Measurements from ENCODE around the gene RIPK3. TPM values are rescaled to one million over a fixed set of nuclear protein-coding genes. Genes with fewer than 3 reads are reported as not detected.

Gene RIPK3
- total RNA-seq, 2 experiments from 2014 or later = 26.9 to 28.6 TPM

GRCh38 chr14:24340606-24341005 is 815 bp upstream of the RIPK3 start:
- peaks cover 20% of the 10 kb centered on the region for H3K4me1 Mint-ChIP-seq (ENCODE audit: low read depth)
- POLR2A ChIA-PET = interaction anchor here (1.9 to 13.7 kb wide), 2 partner anchors 90 to 127 kb away, joined by 6 to 185 read pairs; partner anchors contain the start of genes CBLN3, CHMP4A and KHNYN
- peaks cover 24% of the 10 kb centered on the region for H3K27me3 Mint-ChIP-seq (ENCODE audit: low read depth)
- no peaks in the 10 kb centered on the region for H3K9me3 Mint-ChIP-seq (ENCODE audit: insufficient read depth)
- H3K36me3 Mint-ChIP-seq (ENCODE audit: low read depth) = peaks cover 30% of the 10 kb centered on the region
- DNase-seq (no peak), ATAC-seq (no peak)
- no peak overlapping the region for H3K4me3 Mint-ChIP-seq
- CTCF ChIA-PET = interaction anchor here (0.9 to 12.7 kb wide), 4 partner anchors 8 to 89 kb away, joined by 4 to 709 read pairs (median 20); partner anchors contain the start of genes CBLN3, CIDEB and KHNYN
- H3K27ac Mint-ChIP-seq = no peak overlapping the region

- Mint-ChIP-seq H3K9me3 (ENCODE audit: insufficient read depth) (no peaks in the 10 kb centered on the region), H3K27ac (no peak overlapping the region), H3K36me3 (ENCODE audit: low read depth) (peaks cover 34% of the 10 kb centered on the region), H3K27me3 (ENCODE audit: low read depth) (peaks cover 24% of the 10 kb centered on the region), H3K4me3 (peak overlapping the region; percentile 90), H3K4me1 (ENCODE audit: low read depth) (peaks cover 29% of the 10 kb centered on the region)
- CTCF ChIA-PET = interaction anchor here (1.2 to 12.7 kb wide), 4 partner anchors 11 to 91 kb away, joined by 4 to 709 read pairs (median 6); partner anchors contain the start of genes CBLN3, CIDEB and KHNYN
- ATAC-seq = no peak
- POLR2A ChIA-PET = interaction anchor here (1.8 to 13.7 kb wide), 2 partner anchors 92 to 103 kb away, joined by 6 to 185 read pairs; partner anchors contain the start of genes CBLN3, KHNYN and SDR39U1
- DNase-seq = no peak
Observed at GRCh38 chr14:24338843-24339242, 948 bp downstream of the RIPK3 start.

GRCh38 chr14:24337824-24338175 is 2.0 kb downstream of the RIPK3 start:
- Mint-ChIP-seq H3K27ac (no peak overlapping the region), H3K27me3 (ENCODE audit: low read depth) (peaks cover 24% of the 10 kb centered on the region), H3K36me3 (ENCODE audit: low read depth) (peaks cover 34% of the 10 kb centered on the region), H3K4me3 (peak overlapping the region; percentile 90), H3K4me1 (ENCODE audit: low read depth) (peaks cover 39% of the 10 kb centered on the region), H3K9me3 (ENCODE audit: insufficient read depth) (no peaks in the 10 kb centered on the region)
- ChIA-PET POLR2A (interaction anchor here (1.8 to 13.7 kb wide), 2 partner anchors 93 to 104 kb away, joined by 6 to 185 read pairs; partner anchors contain the start of genes CBLN3, KHNYN and SDR39U1), CTCF (interaction anchor here (1.0 to 12.7 kb wide), 4 partner anchors 9 to 92 kb away, joined by 3 to 709 read pairs (median 7); partner anchors contain the start of genes CBLN3, CIDEB and KHNYN)
- ATAC-seq (no peak), DNase-seq (no peak)

GRCh38 chr14:24337144-24337823 is 2.5 kb downstream of the RIPK3 start:
- no peak for DNase-seq
- Mint-ChIP-seq H3K27ac (no peak overlapping the region), H3K4me3 (no peak overlapping the region), H3K4me1 (ENCODE audit: low read depth) (peaks cover 43% of the 10 kb centered on the region), H3K27me3 (ENCODE audit: low read depth) (peaks cover 25% of the 10 kb centered on the region), H3K36me3 (ENCODE audit: low read depth) (peaks cover 34% of the 10 kb centered on the region), H3K9me3 (ENCODE audit: insufficient read depth) (no peaks in the 10 kb centered on the region)
- ChIA-PET CTCF (interaction anchor here (1.0 to 12.7 kb wide), 5 partner anchors 8 to 92 kb away, joined by 3 to 709 read pairs (median 4); partner anchors contain the start of genes CBLN3, CIDEB and KHNYN), POLR2A (interaction anchor here (1.8 to 13.7 kb wide), 2 partner anchors 93 to 105 kb away, joined by 6 to 185 read pairs; partner anchors contain the start of genes CBLN3, KHNYN and SDR39U1)
- no peak for ATAC-seq

GRCh38 chr14:24335461-24336171 is 4.2 kb downstream of the RIPK3 start:
- H3K36me3 Mint-ChIP-seq (ENCODE audit: low read depth) = peaks cover 34% of the 10 kb centered on the region
- H3K27ac Mint-ChIP-seq = no peak overlapping the region
- no peak overlapping the region for H3K4me3 Mint-ChIP-seq
- DNase-seq = no peak
- ATAC-seq = no peak
- H3K9me3 Mint-ChIP-seq (ENCODE audit: insufficient read depth) = no peaks in the 10 kb centered on the region
- POLR2A ChIA-PET = interaction anchor here (1.2 to 13.7 kb wide), 2 partner anchors 95 to 122 kb away, joined by 3 to 185 read pairs; partner anchors contain the start of genes CBLN3, CHMP4A and KHNYN
- H3K4me1 Mint-ChIP-seq (ENCODE audit: low read depth) = peaks cover 58% of the 10 kb centered on the region
- peaks cover 22% of the 10 kb centered on the region for H3K27me3 Mint-ChIP-seq (ENCODE audit: low read depth)
- CTCF ChIA-PET = interaction anchor here (1.4 to 12.7 kb wide), 4 partner anchors 11 to 94 kb away, joined by 3 to 709 read pairs (median 26); partner anchors contain the start of genes CBLN3, CIDEB and KHNYN

DNA sequence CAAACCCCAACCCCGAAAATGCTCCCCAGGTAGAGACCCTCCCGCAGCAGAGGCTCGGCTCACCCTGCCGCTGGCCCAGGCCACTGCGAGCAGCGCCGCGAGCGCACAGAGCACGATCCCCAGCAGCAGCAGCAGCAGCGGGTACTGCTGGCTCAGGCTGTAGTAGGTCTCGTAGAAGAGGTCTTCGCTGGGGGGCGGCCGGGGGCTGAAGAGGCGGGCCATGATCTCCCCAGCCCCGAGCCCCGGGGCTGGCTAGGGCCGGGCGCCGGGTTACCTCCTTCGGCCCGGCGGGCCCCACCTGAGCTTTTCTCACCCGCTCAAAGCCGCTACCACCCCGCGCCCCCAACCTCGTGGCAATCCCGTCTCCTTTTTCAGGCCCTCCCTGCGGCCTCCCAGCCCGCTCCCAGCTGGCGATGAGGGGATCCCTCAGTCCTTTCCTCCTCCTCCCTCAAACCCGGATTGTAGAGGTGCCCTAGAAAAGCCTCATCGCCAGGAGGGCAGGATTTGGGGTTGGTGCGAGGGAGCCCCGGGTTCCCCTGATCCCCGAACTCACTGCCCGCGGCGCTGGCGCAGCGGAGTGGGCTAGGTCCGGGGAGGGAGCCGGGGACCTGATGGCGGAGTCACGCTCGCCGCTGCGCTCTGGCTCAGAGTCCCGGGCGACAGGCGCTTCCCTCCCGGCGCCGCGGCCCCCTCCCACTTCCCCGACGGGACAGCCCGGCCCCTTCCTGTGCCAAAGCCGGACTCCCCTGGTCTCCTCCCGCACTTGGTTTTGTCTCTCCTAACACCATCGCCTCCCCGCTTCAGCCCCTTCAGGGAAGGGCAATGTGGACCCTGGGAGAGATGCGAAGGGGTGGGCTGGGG is 5.1 kb downstream of the RIPK3 start, which contains the start of gene ADCY4:
TSS of gene ADCY4 (minus strand) at position 641 of the 861 bp plus-strand sequence. CDS start at position 222, 419 bp downstream.
- DNase-seq (no peak), ATAC-seq (no peak)
- CTCF ChIA-PET = interaction anchor here (1.3 to 12.7 kb wide), 13 partner anchors 7 to 226 kb away, joined by 4 to 709 read pairs (median 27); partner anchors contain the start of genes CBLN3, CIDEB, KHNYN and LTB4R
- Mint-ChIP-seq H3K27me3 (ENCODE audit: low read depth) (peaks cover 22% of the 10 kb centered on the region), H3K4me3 (peak within 1 kb of the TSS; percentile 49), H3K36me3 (ENCODE audit: low read depth) (peaks cover 34% of the 10 kb centered on the region), H3K4me1 (ENCODE audit: low read depth) (peaks cover 60% of the 10 kb centered on the region), H3K9me3 (ENCODE audit: insufficient read depth) (no peaks in the 10 kb centered on the region), H3K27ac (peak within 1 kb of the TSS; percentile 8)
- POLR2A ChIA-PET = interaction anchor here (1.2 to 13.7 kb wide), 3 partner anchors 96 to 121 kb away, joined by 3 to 185 read pairs (median 16); partner anchors contain the start of genes CBLN3, CHMP4A and KHNYN

GRCh38 chr14:24332268-24332993 is 7.4 kb downstream of the RIPK3 start:
- CTCF ChIA-PET = interaction anchor here (0.6 to 12.7 kb wide), 35 partner anchors 9 to 350 kb away, joined by 3 to 709 read pairs (median 5); partner anchors contain the start of genes CBLN3, CHMP4A, CIDEB and DHRS1
- peaks cover 73% of the 10 kb centered on the region for H3K4me1 Mint-ChIP-seq (ENCODE audit: low read depth)
- ATAC-seq = peak; percentile 79

DNA sequence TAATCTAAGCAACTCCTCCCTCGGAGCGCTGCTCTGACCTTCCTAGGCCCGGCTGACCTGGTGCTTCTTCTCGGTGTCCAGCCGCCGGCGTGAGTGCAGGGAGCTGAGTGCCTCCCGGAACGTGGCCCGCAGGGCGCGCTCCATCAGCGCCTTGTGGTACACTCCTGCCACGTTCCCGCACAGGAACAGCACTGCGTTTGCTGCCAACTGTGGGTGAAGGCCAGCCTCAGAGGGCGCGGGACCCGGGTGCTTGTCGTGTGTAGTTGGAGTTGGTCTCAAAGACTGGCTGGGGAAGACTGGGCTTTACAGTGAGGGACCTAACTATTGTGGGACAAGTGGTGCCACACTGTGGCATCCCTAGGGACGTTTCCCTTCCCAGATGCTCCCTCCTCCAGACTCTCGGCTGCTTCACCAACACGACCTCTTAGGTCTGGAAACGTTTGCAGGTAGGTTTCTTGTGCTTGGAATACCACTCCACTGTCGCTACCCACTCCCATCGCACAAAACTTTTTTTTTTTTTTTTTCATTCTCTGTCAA is 8.0 kb downstream of the RIPK3 start:
- ATAC-seq (peak; percentile 1), DNase-seq (no peak)
- CTCF ChIA-PET = interaction anchor here (0.6 to 12.7 kb wide), 23 partner anchors 9 to 223 kb away, joined by 3 to 709 read pairs (median 12); partner anchors contain the start of genes CBLN3, CHMP4A, CIDEB and DHRS1
- peak overlapping the region; percentile 75 for H3K4me3 Mint-ChIP-seq
- peaks cover 16% of the 10 kb centered on the region for H3K36me3 Mint-ChIP-seq (ENCODE audit: low read depth)
- H3K9me3 Mint-ChIP-seq (ENCODE audit: insufficient read depth) = no peaks in the 10 kb centered on the region
- POLR2A ChIA-PET = interaction anchor here (0.7 to 13.7 kb wide), 4 partner anchors 14 to 99 kb away, joined by 3 to 185 read pairs (median 3); partner anchors contain the start of genes CBLN3, KHNYN and TINF2
- peaks cover 22% of the 10 kb centered on the region for H3K27me3 Mint-ChIP-seq (ENCODE audit: low read depth)
- peaks cover 78% of the 10 kb centered on the region for H3K4me1 Mint-ChIP-seq (ENCODE audit: low read depth)
- H3K27ac Mint-ChIP-seq = peak overlapping the region; percentile 61

More at GRCh38 chr14:24332268-24332993, 7.4 kb downstream of the RIPK3 start:
- H3K9me3 Mint-ChIP-seq (ENCODE audit: insufficient read depth) = no peaks in the 10 kb centered on the region
- peaks cover 22% of the 10 kb centered on the region for H3K36me3 Mint-ChIP-seq (ENCODE audit: low read depth)
- peak; percentile 94 for DNase-seq
- H3K4me3 Mint-ChIP-seq = peak overlapping the region; percentile 75
- peaks cover 22% of the 10 kb centered on the region for H3K27me3 Mint-ChIP-seq (ENCODE audit: low read depth)
- POLR2A ChIA-PET = interaction anchor here (0.6 to 13.7 kb wide), 7 partner anchors 14 to 104 kb away, joined by 3 to 185 read pairs (median 3); partner anchors contain the start of genes CBLN3, KHNYN and TINF2
- peak overlapping the region; percentile 61 for H3K27ac Mint-ChIP-seq

GRCh38 chr14:24330973-24331674 is 8.7 kb downstream of the RIPK3 start:
- ATAC-seq (no peak), DNase-seq (no peak)
- Mint-ChIP-seq H3K27ac (no peak overlapping the region), H3K27me3 (ENCODE audit: low read depth) (peaks cover 22% of the 10 kb centered on the region), H3K4me1 (ENCODE audit: low read depth) (peaks cover 80% of the 10 kb centered on the region), H3K9me3 (ENCODE audit: insufficient read depth) (no peaks in the 10 kb centered on the region), H3K36me3 (ENCODE audit: low read depth) (peaks cover 9% of the 10 kb centered on the region), H3K4me3 (no peak overlapping the region)
- ChIA-PET CTCF (interaction anchor here (0.9 to 12.7 kb wide), 11 partner anchors 9 to 109 kb away, joined by 3 to 709 read pairs (median 27); partner anchors contain the start of genes CBLN3, CIDEB, DHRS1 and KHNYN), POLR2A (interaction anchor here (0.6 to 13.7 kb wide), 3 partner anchors 89 to 100 kb away, joined by 3 to 185 read pairs (median 3); partner anchors contain the start of genes CBLN3, KHNYN and TINF2)
